ENCODE results near the gene NLRP3. TPM values are rescaled to one million over a fixed set of nuclear protein-coding genes. Genes with fewer than 3 reads are reported as not detected.

NLRP3 gene
- total RNA-seq, 1 donor from 2014 or later = 0.22 TPM

DNA sequence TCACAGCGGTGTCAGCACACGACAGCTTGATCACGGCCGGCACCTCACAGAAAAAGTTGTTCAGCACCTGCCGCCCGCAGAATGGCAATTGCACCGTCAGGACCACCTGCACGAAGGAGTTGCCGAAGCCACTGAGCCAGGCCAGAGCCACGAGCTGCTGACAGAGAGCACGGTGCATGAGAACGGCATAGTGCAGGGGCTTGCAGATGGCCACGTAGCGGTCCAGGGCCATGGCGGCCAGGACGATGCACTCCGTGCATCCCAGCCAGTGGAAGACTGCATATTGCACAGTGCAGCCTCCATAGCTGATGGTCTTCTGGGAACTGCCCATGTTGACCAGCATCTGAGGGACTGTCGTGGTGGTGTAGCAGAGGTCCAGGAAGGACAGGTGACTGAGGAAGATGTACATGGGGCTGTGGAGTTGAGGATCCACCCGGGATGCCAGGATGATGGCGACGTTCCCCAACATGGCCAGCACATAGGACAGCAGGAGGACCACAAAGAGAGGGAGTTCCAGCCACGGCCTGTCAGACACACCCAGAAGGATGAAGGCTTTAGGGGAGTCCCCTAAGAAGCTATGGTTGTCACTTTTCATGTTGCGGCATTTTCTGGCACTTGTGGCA lies 35.5 kb downstream of the NLRP3 start:
- H3K4me1 Mint-ChIP-seq = peaks cover 7% of the 10 kb centered on the region
- no peaks in the 10 kb centered on the region for H3K36me3 Mint-ChIP-seq
- no peak overlapping the region for H3K4me3 Mint-ChIP-seq
- TF ChIP-seq CTCF (IDR thresholded peaks at IDR 0.05; ENCODE audit: unreplicated experiment) = no peak
- H3K27ac Mint-ChIP-seq = no peak overlapping the region
- H3K27me3 Mint-ChIP-seq (ENCODE audit: low read depth) = peaks cover 46% of the 10 kb centered on the region
- no peak for DNase-seq (ENCODE audit: low spot score in 2 of 2, unreplicated experiment in 2 of 2)
- H3K9me3 Mint-ChIP-seq = no peaks in the 10 kb centered on the region

GRCh38 chr1:247452447-247453039 lies 36.6 kb downstream of the NLRP3 start:
- Mint-ChIP-seq H3K27me3 (ENCODE audit: low read depth) (peaks cover 46% of the 10 kb centered on the region), H3K36me3 (no peaks in the 10 kb centered on the region), H3K27ac (no peak overlapping the region), H3K9me3 (no peaks in the 10 kb centered on the region), H3K4me3 (no peak overlapping the region), H3K4me1 (peaks cover 7% of the 10 kb centered on the region)
- DNase-seq (ENCODE audit: low spot score in 2 of 2, unreplicated experiment in 2 of 2) = no peak
- TF ChIP-seq CTCF (IDR thresholded peaks at IDR 0.05; ENCODE audit: unreplicated experiment) = no peak

- Mint-ChIP-seq H3K4me1 (peaks cover 7% of the 10 kb centered on the region), H3K9me3 (no peaks in the 10 kb centered on the region), H3K4me3 (no peak overlapping the region), H3K36me3 (no peaks in the 10 kb centered on the region), H3K27ac (no peak overlapping the region), H3K27me3 (ENCODE audit: low read depth) (peaks cover 46% of the 10 kb centered on the region)
- DNase-seq (ENCODE audit: low spot score in 2 of 2, unreplicated experiment in 2 of 2) = no peak
- no peak for TF ChIP-seq CTCF (IDR thresholded peaks at IDR 0.05; ENCODE audit: unreplicated experiment)
Measured at GRCh38 chr1:247453245-247453644, 37.3 kb downstream of the NLRP3 start.

- H3K9me3 Mint-ChIP-seq = no peaks in the 10 kb centered on the region
- no peak for TF ChIP-seq CTCF (IDR thresholded peaks at IDR 0.05; ENCODE audit: unreplicated experiment)
- DNase-seq (ENCODE audit: low spot score in 2 of 2, unreplicated experiment in 2 of 2) = no peak
- H3K27me3 Mint-ChIP-seq (ENCODE audit: low read depth) = peaks cover 46% of the 10 kb centered on the region
- no peaks in the 10 kb centered on the region for H3K36me3 Mint-ChIP-seq
- H3K27ac Mint-ChIP-seq = no peak overlapping the region
- no peak overlapping the region for H3K4me3 Mint-ChIP-seq
- H3K4me1 Mint-ChIP-seq = peaks cover 5% of the 10 kb centered on the region
Measured at GRCh38 chr1:247453997-247454396, 38.0 kb downstream of the NLRP3 start.

GRCh38 chr1:247456021-247456420 lies 40.0 kb downstream of the NLRP3 start:
- Mint-ChIP-seq H3K27me3 (ENCODE audit: low read depth) (peaks cover 38% of the 10 kb centered on the region), H3K4me1 (peaks cover 5% of the 10 kb centered on the region), H3K9me3 (peaks cover under 1% of the 10 kb centered on the region), H3K27ac (no peak overlapping the region), H3K4me3 (no peak overlapping the region), H3K36me3 (no peaks in the 10 kb centered on the region)
- DNase-seq (ENCODE audit: low spot score in 2 of 2, unreplicated experiment in 2 of 2) = no peak
- no peak for TF ChIP-seq CTCF (IDR thresholded peaks at IDR 0.05; ENCODE audit: unreplicated experiment)

Data from mesothelial cell of epicardium (in vitro differentiated cells).